HG03432 (cell line): ENCODE results near the gene FGFR3.
A peak's percentile ranks its signal among the peaks of the same experiment; 100 is the strongest.

Experiments used
- ATAC-seq: cut with Tn5 transposase; IDR thresholded peaks from one replicate; pipeline ENCODE4 v1.9.1; 2021; ENCODE audit warnings: mild to moderate bottlenecking, moderate library complexity; ENCODE audit not compliant: unreplicated experiment

FGFR3 gene

DNA sequence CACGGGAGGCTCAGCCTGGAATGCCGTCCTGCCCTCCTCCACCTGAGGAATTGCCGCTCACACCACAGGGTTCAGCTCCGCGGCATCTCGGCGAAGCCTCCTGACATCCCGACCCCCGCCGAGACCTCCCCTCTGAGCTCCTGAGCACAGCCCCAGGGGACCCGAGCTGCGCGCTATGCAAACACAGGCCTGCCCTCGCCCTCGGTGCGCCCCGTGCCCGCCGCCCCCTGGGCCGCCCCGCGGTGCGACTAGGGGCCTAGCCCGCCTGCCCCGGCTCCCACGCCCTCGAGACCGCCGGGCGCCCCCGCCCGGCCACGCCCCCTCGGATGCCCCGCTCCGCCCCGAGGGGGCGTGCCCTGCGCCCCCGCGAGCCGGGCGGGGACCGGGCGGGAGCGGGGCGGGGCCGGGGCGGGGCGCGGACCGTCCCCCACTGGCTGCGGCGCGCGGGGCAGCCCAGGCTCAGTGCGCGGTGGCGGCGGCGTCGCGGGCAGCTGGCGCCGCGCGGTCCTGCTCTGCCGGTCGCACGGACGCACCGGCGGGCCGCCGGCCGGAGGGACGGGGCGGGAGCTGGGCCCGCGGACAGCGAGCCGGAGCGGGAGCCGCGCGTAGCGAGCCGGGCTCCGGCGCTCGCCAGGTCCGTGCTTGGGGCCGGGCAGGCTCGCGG is at the start of gene FGFR3:
Gene FGFR3 (plus strand): TSS at position 462 of the 664 bp plus-strand sequence. CDS start 642 bp downstream, outside the sequence.
- peak; percentile 70 for ATAC-seq

- ATAC-seq: no peak
These were observed 49.5 kb upstream of the FGFR3 start for GRCh38 chr4:1743551-1743950.

DNA sequence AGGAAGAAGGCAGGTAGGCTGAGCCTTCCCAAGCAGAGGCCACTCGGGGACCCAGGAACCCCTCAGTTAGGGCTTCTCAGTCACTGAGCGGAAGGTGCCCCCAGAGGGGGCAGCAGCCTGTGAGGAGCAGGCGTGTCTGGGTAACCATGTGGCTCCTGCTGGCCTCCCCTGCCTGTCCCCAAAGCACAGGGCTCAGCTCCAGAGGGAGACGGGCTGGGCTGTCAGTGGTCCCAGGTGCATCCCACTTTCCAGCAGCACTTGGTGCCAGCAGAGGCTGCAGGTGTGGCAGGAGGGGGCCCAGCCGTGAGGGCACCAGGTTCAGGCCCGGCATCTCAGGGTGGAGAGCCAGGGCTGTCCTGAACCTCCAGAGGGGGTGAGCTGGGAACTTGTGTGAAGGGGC is 49.1 kb upstream of the FGFR3 start:
- ATAC-seq: no peak

DNA sequence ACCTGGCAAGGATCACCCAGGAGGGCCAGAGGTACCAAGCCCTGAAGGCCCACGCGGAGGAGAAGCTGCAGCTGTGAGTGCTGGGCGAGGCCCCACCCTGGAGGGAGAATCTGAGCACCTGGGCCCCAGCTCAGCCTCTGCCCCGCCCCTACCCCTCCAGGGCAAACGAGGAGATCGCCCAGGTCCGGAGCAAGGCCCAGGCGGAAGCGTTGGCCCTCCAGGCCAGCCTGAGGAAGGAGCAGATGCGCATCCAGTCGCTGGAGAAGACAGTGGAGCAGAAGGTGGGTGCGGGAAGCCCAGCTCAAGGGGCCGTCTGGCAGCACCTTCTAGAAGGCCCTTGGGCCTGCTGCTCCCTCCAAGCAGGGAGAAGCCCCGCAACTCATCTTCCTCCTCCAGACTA is 48.5 kb upstream of the FGFR3 start:
- ATAC-seq: no peak

DNA sequence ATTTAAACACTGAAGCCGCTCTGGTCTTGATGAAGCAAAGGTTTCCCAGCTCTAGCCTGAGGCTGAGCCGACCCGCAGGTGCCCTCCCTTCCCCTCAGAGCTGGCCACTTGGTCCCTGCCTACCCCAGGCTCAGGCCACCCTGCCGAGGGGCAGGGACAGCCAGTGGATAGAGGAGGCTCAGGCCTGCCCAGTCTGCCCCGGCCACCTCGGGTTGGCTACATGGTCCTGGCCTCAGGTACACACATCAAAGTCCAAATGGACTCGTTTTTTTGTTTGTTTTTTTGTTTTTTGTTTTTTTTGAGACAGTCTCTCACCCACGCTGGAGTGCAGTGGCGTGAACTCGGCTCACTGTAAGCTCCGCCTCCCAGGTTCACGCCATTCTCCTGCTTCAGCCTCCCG is 47.9 kb upstream of the FGFR3 start:
- ATAC-seq: no peak

GRCh38 chr4:1745697-1746096 is 47.4 kb upstream of the FGFR3 start:
- no peak for ATAC-seq

- ATAC-seq: peak; percentile 59
These were observed 46.8 kb upstream of the FGFR3 start for GRCh38 chr4:1746265-1746691.

GRCh38 chr4:1746919-1747602 is 46.0 kb upstream of the FGFR3 start:
- ATAC-seq: no peak

- ATAC-seq: no peak
These were observed 45.5 kb upstream of the FGFR3 start for GRCh38 chr4:1747603-1747967.

DNA sequence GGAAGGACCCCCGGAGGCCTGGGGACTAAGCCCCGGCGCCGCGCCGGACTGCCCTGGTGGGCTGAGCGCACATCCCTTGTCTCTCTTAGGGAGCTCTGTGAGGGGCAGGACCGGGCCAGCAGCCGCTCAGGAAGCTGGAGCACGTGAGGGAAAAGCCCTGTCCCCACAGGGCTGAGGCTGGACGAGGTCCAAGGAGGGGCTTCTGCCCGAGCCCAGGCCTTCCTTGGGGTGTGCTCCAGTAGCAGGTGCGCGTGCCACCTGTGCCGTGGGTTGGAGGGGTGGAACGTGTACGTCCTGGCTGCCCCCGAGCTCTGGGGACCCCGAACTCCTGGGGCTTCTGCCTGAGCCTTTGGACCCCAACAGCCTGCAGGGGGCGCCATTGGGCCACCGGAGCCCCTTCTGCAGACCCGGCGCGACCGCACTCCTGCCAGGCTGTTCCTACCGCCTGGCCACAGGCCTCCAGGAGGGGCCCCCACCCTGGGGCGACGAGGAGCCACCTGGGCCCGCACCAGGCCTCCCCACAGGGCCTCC is 44.6 kb upstream of the FGFR3 start:
- peak; percentile 30 for ATAC-seq

DNA sequence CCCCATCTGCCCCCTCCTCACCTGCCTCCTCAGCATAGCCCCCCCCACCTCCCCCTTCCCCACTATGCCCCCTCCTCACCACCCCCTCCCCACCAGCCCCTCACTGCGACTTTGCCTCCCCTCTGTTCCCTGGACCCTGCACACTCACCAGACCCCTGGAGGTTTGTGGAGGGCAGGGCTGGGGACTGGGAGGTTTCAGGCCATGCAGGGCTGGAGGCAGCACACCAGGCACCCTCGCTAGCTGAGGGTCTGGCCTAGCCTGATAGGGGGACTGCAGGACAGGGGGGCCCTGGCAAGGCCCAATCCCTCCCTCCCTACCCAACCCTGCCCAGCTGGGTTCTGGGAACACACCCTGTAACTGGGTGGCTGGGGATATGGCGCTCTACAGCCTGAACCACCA is 43.7 kb upstream of the FGFR3 start:
- no peak for ATAC-seq

DNA sequence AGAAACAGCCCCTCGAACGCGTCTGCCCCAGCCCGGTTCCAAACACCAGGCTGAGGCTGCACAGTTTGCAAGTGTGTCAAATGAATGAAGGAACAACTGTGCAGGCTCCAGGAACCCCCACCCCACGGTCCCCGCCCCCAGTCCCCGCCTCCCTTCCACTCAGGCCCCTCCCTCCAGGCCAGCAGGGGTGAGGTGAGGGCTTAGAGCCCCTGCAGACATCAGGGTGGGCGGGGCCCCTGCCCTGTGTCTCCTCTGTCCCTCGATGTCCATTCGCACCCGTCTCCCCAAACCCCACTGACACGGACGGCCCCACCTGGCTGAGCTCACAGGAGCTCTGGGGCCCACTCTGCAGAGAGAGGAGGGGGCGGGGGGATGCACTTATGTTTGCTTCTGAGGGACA is 43.3 kb upstream of the FGFR3 start:
- no peak for ATAC-seq

GRCh38 chr4:1750381-1751154 is 42.5 kb upstream of the FGFR3 start:
- ATAC-seq: no peak

GRCh38 chr4:1751155-1751918 is 41.8 kb upstream of the FGFR3 start:
- ATAC-seq: no peak

GRCh38 chr4:1751919-1752283 is 41.2 kb upstream of the FGFR3 start:
- ATAC-seq: no peak

DNA sequence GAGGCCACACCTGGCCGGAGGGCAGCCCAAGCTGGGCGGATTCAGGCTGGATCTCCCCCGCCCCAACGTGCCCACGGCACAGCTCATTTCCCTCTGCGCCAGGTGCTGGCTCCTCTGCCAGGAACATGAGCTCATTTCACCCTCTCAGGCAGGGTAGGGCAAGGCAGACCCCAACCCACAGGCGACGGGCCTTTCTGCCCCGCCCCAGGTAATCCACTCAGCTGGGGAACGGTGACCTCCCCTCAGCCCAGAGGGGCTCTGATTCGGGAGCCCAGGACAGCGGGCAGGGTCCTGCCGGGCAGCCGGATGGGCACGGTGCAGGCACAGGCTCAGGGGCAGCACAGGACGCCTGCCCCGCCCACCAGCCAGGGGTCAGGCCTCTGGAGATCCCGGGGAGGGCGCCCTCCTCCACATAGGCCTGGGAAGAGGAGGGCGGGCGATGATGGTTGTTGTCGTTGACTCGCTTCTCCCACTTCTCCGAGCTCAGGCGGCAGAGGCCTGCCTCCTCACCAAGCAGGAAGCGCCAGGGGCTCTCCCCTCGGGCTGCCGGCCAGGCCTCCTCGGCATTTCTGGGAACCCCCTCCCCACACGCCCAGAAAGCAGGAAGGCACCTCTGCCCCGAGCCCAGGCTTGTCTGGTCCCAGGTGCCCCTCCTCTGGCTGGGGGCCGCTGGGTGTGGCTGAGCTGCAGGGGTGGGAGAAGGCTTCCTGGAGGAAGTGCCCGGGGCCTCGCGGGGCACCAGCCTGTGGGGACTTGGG is 40.6 kb upstream of the FGFR3 start:
- no peak for ATAC-seq

DNA sequence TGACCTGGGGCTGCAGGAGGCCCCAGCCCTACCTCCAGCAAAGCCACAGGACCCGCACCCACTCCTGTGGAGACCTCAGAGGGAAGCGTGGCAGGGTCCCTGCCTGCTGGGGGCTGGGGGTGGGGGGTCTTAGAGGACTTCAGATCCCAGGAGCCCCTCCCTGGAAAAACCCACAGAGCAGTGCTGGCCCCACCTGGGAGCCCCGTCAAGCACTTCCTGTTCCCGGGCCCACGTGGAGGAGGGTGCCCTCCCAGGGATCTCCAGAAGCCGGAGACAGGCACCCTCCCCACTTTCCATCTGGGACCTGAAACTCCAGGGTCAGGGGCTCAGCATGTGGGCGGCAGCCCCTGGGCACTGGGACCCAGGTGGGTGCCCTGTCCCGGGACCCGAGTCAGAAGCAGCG is 39.8 kb upstream of the FGFR3 start:
- no peak for ATAC-seq

- ATAC-seq: no peak
These were observed 39.3 kb upstream of the FGFR3 start for GRCh38 chr4:1753697-1754311.

DNA sequence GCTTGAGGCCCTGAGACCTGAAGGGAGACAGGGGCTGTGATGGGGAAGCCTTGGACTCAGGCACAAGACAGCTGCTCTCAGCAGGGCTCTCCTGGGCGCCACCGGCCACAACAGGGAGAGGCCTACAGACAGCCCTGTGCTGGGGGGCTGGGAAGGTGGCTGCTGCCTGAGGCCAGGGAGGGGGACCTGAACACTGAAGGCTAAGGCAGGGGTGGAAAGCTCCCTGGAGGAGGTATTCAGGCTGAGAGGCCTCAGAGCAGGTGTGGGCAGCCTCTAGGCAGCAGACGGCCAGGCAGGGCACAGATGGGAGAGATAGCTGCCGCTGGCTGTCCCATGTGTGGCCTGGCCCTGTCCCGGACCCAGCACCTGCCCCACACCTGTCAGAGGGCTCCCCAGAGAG is 38.8 kb upstream of the FGFR3 start:
- ATAC-seq: no peak

DNA sequence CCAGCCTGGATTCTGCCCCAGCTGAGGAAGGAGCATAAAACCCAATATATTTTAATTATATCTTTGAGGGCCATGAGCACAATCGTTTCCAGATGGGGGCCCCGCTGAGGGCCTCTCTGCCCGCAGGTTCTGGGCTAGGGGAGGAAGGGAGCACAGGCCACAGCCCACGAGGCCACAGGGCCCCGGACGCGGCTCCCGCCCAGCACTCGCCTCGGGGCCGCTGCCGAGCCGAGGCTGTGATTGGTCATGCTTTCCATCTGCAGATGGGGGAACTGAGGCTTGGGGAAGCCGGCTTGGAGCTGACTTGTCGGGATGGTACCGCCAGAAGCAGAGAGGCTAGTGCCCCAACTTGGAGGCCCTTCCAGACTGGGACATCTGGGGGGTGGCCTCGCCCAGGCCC is 37.8 kb upstream of the FGFR3 start:
- no peak for ATAC-seq
